ENCODE results near the gene PAIP2.
"Not testable (repeated sequence)": the region's sequence is repeated elsewhere in the genome, so short reads cannot be mapped to it uniquely, and the experiment has no call there.

- not testable (repeated sequence) for TF ChIP-seq POLR2AphosphoS5 (IDR thresholded peaks at IDR 0.05); CTCF (IDR thresholded peaks at IDR 0.05); POLR2A (IDR thresholded peaks at IDR 0.05; ENCODE audit: low read depth); EP300 (IDR thresholded peaks at IDR 0.05)
These were observed 45.3 kb downstream of the PAIP2 start for GRCh38 chr5:139386956-139387355.

Measured in esophagus muscularis mucosa (tissue), 4 donors.